ENCODE measurements around the gene IFT74.

Gene IFT74

DNA sequence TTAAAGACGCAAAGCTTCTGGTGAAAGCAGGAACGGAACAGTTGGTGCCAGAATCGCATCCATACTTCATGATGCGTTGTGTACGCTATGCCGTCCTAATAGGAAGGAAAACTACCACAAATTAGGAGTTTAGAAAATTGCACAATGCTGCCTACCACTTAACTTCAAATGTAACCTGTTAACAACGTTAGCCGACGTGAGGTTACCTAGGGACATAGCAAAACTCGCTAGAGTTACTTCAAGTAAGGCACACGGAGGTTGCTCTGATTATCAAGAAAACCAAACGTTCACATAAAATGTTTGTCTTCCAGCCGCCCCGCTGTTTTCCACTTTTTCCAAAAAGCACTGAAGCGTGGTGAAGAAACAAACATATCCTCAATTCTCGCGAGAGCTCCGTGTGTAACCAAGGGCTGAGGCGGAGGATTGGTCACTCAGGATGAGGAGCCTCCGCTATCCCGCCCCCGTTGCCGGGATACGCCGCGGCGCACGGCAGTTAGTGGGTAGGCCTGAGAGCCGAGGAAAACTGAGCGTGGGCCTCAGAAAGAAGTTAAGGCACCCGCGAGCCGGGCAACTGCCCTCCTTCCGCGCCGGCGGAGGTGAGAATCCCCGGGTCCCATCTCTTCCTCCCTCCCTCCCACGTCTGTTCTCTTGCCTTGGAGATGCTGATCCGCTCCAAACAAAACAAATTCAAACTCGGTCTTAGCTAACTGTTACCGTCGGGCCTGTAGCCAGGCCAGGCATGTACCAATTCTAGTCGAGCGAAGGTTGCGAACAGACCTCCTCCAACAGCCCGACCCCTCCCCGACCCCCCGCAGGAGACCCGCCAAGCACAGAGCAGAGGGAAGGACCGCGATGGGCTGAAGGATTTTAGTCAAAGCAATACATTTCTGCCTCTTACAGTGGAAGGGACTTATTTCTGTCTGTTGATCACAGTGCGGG, at the start of gene IFT74:
Gene IFT74, plus strand, starts transcription at position 492 of the 939 bp plus-strand sequence. CDS start 5,556 bp downstream, outside the sequence.
- DNase-seq, result peak; percentile 98

DNA sequence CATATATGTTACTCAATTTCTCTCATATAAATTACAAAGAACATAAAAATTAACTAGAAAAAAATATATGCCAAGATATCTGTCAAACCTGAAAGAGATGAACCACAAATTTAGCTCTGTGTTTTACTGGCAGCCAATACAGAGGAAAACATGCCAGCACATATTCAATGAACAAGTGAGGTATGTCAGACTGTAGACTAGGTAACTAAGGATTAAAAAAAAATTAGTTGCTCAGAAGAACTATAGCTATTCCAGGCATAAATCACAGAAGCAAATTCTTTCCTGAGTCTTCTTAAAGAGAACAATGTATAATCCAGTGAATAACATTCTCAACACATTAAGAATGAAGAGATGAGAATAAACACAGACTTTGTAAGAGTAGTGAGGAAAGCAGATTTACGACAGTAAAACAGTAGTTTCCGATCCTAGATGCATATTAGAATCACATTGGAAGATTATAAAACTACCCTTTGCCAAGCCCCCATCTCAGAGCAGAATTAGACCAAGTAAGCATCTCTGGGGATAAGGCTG, 43.0 kb upstream of the IFT74 start:
- no peak for DNase-seq

DNA sequence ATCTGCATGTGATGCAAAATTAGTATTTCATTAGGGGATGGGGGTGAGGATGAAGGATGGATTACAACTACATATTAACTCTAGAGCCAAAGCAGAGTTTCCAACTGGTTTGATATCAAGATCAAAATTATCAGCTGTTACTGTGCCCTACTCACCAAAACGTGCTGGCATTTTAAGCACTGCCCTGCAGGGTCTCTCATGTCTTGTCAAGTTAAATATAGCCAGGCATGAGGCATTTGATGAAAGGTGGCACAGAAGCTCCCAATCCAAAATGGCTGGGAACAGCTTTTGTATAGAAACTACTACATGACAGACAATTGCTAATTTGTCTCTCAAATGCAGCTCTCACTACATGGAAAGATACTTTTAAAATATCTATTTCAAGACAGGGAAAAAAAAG, 36.5 kb upstream of the IFT74 start:
- DNase-seq, result no peak

DNA sequence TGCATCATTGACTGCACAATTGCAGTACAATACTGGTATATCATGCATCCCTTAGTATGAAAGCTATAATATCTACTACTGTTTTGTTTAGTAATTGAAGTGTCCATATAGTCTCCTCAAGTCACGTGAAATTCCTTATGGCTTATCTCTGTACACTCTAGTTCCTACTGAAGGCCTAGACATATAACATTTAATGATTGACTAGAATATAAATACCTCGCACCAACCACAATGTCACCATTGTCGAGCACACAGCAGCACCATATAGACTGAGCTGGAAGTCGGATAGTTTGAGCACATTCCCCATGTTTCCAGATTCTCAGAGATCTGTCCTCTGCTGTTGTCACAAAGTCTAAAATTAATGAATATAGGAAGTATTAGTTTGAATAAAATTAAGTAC, 30.6 kb upstream of the IFT74 start:
- DNase-seq, result no peak

DNA sequence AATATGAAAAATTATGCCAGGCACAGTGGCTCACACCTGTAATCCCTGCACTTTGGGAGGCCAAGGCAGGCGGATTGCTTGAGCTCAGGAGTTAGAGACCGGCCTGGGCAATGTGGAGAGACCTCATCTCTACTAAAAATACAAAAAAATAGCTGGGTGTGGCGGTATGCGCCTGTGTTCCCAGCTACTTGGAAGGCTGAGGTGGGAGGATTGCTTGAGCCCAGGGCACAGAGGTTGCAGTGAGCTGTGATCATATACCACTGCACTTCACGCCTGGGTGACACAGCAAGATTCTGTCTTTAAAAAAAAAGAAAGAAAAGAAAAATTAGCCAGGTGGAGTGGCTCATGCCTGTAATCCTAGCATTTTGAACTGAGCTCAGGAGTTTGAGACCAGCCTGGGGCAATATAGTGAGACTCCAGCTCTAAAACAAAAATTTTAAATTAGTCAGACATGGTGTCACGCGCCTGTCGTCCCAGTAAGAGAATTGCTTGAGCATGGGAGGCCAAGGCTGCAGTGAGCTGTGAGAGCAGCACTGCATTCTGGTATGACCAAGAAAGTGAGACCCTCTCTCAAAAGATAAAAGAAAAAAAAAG, 27.2 kb upstream of the IFT74 start:
- no peak for DNase-seq

DNA sequence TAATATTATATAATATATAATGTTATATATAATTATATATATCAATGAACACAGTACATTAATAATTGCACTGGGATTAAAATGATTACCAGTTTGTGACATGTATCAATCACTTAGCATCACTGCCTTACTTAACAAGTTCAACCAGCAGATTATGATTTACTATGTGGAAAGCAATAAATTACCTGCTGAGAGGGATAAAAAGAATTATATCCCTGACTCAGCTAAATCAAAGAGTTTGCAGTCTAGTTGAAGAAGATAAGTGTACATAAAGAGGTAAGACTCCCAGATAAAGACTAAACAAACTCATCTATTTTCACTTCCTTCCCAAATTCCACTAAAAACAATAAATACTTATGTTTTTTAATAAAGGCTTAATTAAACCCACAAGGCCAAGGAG, 20.4 kb upstream of the IFT74 start:
- no peak for DNase-seq

- DNase-seq, result no peak
Measured at GRCh38 chr9:26937816-26938371, 18.3 kb upstream of the IFT74 start.

GRCh38 chr9:26939955-26940711, 16.1 kb upstream of the IFT74 start:
- DNase-seq, result no peak

DNA sequence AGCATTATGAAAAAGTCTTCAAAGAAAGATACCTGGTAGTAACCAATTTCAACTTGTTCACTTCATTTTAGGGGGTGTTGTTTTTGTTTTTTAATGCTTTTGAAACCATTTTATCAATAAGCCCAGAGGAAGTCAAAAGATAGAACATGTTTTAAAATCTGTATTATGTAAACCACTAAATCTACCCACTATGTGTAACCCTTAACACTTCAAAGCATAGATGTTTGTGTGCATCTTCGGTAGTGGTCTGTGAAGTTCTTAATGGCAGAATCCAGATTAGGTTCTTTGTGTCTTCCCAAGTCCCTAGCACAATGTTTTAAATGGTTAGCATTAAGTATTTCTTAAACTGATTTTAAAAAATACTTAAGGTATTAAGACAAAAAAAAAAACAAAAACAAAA, 15.4 kb upstream of the IFT74 start:
- no peak for DNase-seq

DNA sequence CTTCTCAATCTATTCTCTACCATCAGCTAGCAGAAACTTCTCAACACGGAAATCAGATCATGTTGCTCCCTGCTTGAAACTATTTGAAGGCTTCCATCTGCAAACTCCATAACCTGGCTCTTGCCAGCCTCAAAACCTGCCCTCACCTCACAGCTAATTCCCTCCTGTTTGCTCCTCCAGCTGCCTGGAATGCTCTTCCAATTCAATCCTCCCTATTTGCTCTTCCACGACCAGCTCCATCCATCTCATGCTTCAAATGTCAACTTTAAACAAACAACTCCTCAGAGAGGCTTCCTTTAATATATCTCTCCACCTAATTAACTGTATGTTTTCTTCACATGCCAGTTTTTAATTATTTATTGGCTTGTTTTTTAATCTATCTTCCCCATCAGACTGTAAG, 10.6 kb upstream of the IFT74 start:
- DNase-seq, result no peak

DNA sequence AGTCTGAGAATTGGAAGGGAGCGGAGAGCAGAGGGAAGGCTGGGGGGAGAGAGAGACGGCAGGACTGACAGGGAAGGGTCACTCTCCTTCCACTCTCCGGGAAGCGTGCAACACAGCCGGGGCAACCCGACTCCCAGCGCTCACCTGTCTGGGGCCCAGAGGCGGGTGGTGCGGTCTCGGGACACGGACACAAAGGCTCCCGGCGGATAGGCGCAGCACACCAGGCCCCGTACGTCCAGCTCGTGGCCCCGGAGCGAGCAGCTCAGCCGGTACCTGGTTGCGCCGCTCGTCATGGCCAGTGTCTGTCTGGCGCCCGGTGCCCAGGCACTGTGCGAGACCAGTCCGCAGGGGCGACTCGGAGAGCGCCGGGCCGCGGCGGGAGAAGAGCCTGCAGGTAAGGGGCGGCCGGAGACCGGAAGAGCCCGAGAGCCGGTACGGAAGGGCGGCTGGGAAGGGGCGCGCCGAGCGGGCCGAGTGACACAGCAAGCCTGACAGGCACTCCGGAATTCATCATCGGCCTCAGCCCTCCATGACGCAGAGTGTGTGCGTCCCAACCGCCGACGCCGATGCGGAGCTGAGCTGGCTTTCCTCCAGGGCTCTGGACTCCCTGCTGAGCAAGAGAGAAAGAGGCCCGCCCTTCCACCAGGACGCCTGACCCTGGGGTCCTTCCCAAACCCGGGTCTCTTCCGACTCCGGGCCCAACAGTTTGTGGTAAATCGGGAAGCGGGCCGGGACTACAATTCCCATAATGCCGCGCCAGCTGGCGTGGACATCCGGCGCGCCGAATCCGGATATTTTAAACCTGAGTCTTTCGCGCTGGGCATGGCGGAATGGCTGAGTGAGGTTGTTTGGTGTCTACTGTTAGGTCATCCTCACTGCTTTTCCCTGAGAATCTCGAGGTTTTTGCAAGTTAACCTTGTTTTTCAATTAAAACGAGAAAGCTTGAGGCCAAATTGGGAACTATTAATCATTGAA, 9.2 kb upstream of the IFT74 start, which contains the start of gene PLAA:
Gene PLAA, minus strand, starts transcription at position 490 of the 975 bp plus-strand sequence. Its CDS starts 197 bp downstream, at position 293.
- peak; percentile 94 for DNase-seq

GRCh38 chr9:26947736-26948135, 8.5 kb upstream of the IFT74 start:
- DNase-seq, result no peak

DNA sequence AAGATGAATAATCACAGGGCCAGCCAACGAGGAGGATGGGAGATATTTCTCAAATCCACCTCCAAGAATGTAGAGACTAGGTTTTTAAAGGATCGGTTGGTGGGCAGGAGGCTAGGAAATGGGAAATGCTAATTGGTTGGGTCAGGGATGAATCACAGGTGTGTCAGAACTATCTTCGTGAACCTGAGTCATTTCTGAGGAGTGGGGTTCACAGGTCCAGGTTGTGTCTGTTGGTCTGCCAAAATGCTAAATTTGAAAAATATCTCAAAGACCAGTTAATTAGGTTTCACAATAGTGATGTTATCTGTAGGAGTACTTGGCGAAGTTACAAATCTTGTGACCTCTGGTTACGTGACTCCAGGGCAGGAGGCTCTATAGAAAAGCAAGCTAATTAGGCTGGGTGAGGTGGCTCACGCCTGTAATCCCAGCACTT, 6.6 kb upstream of the IFT74 start:
- no peak for DNase-seq

GRCh38 chr9:26950521-26950920, 5.7 kb upstream of the IFT74 start:
- no peak for DNase-seq

DNA sequence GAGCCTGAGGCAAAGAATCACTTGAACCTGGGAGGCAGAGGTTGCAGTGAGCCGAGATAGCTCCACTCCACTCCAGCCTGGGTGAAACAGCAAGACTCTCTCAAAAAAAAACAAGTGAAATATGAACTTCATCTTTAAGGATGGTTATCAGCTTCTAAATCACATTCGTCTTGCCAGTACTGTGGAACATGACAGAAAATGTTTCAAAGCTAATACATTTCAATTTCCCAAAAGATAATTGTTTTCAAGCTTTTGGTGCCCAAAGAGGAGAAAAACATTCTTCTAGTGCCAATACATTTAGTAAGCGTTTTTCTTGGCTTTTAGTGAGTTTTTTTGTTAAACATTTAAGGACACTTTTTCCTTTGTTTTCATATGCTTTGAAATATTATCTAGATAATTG, 4.4 kb upstream of the IFT74 start:
- no peak for DNase-seq

DNA sequence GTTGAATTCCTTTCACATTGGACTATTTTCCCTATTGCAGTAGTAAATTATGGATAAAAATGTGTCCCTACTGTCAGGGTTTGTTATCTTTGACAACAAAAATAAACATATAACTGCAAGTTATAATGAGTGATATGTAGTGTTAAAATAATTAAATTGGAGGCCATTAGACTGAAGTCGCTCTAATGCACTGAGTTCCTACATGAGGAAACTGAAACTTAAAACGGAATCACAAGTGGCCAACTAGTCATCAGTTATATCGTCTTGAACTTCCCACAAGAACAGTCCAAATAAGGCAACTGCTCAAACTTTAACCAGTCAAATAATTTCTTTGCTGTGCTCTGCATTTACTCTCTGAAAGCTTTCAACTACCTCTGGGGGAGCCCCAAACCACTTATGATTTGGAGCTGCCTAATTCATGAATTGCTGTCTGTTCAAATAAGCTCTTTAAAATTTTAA, 2.1 kb upstream of the IFT74 start:
- DNase-seq, result no peak

DNA sequence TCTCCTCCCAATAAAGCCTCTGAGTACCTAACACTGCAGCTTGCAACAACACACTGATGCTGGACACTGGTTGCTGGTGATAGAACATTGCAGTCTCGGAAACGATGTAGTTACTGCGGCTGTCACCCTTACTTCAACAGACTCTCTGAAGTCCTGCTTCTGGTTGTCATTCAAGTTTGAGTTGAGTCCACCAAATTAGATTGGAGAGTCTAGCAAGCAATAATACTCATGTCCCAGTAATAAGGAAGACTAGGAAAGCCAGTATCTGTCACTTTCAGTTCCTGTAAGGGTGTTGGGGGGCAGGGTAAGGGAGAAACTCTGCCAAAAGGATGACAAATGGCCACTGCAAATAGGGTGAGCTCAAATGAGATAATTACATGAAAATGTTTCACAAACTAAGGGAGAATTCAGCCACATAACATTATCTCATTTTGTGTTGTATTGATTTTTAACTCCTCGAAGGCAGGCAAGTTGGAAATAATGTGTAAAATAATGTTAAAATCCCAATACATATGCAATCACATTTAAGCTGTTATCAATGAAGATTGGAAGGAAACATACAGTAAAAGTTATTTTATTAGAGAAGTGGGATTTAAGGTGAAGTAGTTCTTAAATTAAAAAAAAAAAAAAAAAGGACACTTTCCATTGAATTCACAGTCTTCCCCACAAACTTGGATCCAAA, 849 bp upstream of the IFT74 start:
- DNase-seq, result peak; percentile 28

- DNase-seq, result no peak
Measured at GRCh38 chr9:26956860-26957233, 635 bp downstream of the IFT74 start.

- no peak for DNase-seq
Measured at GRCh38 chr9:26971721-26972120, 15.5 kb downstream of the IFT74 start.

DNA sequence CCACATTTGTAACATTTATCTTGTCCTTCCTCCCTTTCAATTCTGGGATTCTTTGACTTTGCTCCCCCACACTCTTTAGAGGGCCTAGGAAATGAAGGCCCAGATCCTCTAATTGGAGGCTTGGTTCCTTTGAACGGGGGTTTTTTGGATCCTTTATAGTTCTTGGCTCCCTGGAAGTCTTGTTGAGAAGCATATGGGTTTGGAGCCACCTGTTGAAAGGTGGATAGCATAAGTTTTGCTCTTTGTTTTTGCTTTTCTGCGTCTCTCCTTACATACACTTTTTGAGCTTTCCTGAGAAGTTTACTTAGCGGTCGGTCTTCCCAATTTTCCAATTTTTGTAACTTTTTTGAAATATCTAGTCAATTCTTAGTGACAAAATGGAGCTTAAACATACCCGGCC, 17.8 kb downstream of the IFT74 start:
- DNase-seq, result no peak

- no peak for DNase-seq
Measured at GRCh38 chr9:26974927-26975326, 18.7 kb downstream of the IFT74 start.

All from femur (tissue), 1 donor.